Stomach (tissue), 9 donors: ENCODE results near the gene SEMA6A. TPM values are rescaled to one million over a fixed set of nuclear protein-coding genes. Genes with fewer than 3 reads are reported as not detected.

Source experiments
- DNase-seq, 2 donors: peaks; one replicate each; pipeline versions ENCODE4 v3.0.0 to v3.0.0-alpha.2; 2013 to 2019
- H3K27ac ChIP-seq, 5 donors: fragments of 200-600 bp in 4 of 5; sonication (generic) in 4 of 5; one replicate each; pipeline ENCODE4 v1.5.1; 2013 to 2019; ENCODE audit warnings: mild to moderate bottlenecking in 1 of 5, moderate library complexity in 1 of 5
- H3K27me3 ChIP-seq, 3 donors: fragments of 200-600 bp; sonication (generic); one replicate each; pipeline ENCODE4 v1.5.1; 2017 to 2019; ENCODE audit warnings: mixed run types in 1 of 3
- H3K36me3 ChIP-seq, 4 donors: fragments of 200-600 bp; sonication (generic); 1 replicate in 3 of 4; 2 replicates in 1 of 4; pipeline ENCODE4 v1.5.1; 2016 to 2019
- H3K4me1 ChIP-seq, 4 donors: fragments of 200-600 bp; sonication (generic); one replicate each; pipeline ENCODE4 v1.5.1; 2016 to 2019
- H3K4me3 ChIP-seq, 4 donors: fragments of 200-600 bp; sonication (generic) in 3 of 4; one replicate each; pipeline ENCODE4 v1.5.1; 2016 to 2019; ENCODE audit warnings: mild to moderate bottlenecking in 1 of 4
- H3K9me3 ChIP-seq, 4 donors: fragments of 200-600 bp; sonication (generic); one replicate each; pipeline ENCODE4 v1.5.1; 2016 to 2019
- CTCF ChIP-seq, 7 experiments: fragments of 450-650 bp in 4 of 7; fragments of 200-600 bp in 3 of 7; sonication (generic) in 3 of 7; IDR thresholded peaks; one replicate each; pipeline ENCODE4 v1.5.1; 2016 to 2019; ENCODE audit warnings: antibody characterized with exemption in 7 of 7, control low read depth in 2 of 7, mild to moderate bottlenecking in 1 of 7
- EP300 ChIP-seq: sonication (generic); formaldehyde crosslinking; IDR thresholded peaks from one replicate; pipeline ENCODE4 v1.6.1; 2017; ENCODE audit warnings: antibody characterized with exemption
- POLR2A ChIP-seq, 4 donors: fragments of 450-650 bp; IDR thresholded peaks; one replicate each; pipeline ENCODE4 v1.6.1; 2016; ENCODE audit warnings: antibody characterized with exemption in 4 of 4, control low read depth in 2 of 4, mild to moderate bottlenecking in 1 of 4, moderate library complexity in 1 of 4
- POLR2AphosphoS5 ChIP-seq, 3 donors: sonication (generic); formaldehyde crosslinking; IDR thresholded peaks; one replicate each; pipeline ENCODE4 v1.6.1; 2016; ENCODE audit warnings: antibody characterized with exemption in 3 of 3
- WGBS, 5 donors: extraction: QIAGEN DNeasy Blood & Tissue Kit in 3 of 5; methylation state at CpG; one replicate each; pipeline versions ENCODE4 v1.1.5 to v1.1.7; 2013 to 2018; 5-methylcytosine and 5-hydroxymethylcytosine counted together
- intact Hi-C: fragments of 100-400 bp; cut with DNase I; formaldehyde crosslinking; loops from one replicate; pipeline ENCODE4 v1.15.1; 2023; ENCODE audit warnings: low total_unique reads
- polyA plus RNA-seq, 3 donors: library from polyadenylated mRNA; stranded (reverse); fragments of 200-250 nt; gene quantifications; one replicate each; pipeline ENCODE4 v1.2.3, GENCODE V29; 2013
- total RNA-seq, 5 donors: library from RNA; depleted of rRNA; stranded (reverse); fragments of >200 nt; gene quantifications; one replicate each; pipeline versions ENCODE4 v1.1.0 to v1.2.3, GENCODE V29; 2014 to 2016
- donor health status: healthy with polysubstance abuse.
- donor health status: Bipolar disorder and iron deficiency.
- donor health status: healthy.

Gene SEMA6A
- total and polyA plus RNA-seq, 8 donors, result 0.37 to 37.5 (median 11.0) TPM

- Histone ChIP-seq H3K27ac (no peak overlapping the region), H3K4me1 (no peaks in the 10 kb centered on the region), H3K27me3 (no peaks in the 10 kb centered on the region), H3K9me3 (no peaks in the 10 kb centered on the region), H3K36me3 (no peaks in the 10 kb centered on the region), H3K4me3 (no peak overlapping the region)
- DNase-seq, result no peak
- intact Hi-C loops, result no loop called here
- WGBS, 5 donors, result 57 to 67% (median 59%) methylated on average over 3 of the region's 3 CpGs
- TF ChIP-seq EP300 (no peak), POLR2AphosphoS5 (IDR thresholded peaks at IDR 0.05) (no peak), CTCF (IDR thresholded peaks at IDR 0.05) (no peak), POLR2A (IDR thresholded peaks at IDR 0.05) (no peak)
Observed at GRCh38 chr5:116595498-116595897, 20.9 kb upstream of the SEMA6A start.

- no peak for TF ChIP-seq EP300
- TF ChIP-seq CTCF (IDR thresholded peaks at IDR 0.05), result no peak
- no peak for TF ChIP-seq POLR2AphosphoS5 (IDR thresholded peaks at IDR 0.05)
- TF ChIP-seq POLR2A (IDR thresholded peaks at IDR 0.05), result no peak
- no peaks in the 10 kb centered on the region for H3K9me3 ChIP-seq
Observed at GRCh38 chr5:116593340-116593739, 18.7 kb upstream of the SEMA6A start.

GRCh38 chr5:116585227-116585626 lies 10.6 kb upstream of the SEMA6A start:
- TF ChIP-seq POLR2A (IDR thresholded peaks at IDR 0.05) (no peak), POLR2AphosphoS5 (IDR thresholded peaks at IDR 0.05) (no peak), CTCF (IDR thresholded peaks at IDR 0.05) (no peak)
- no peaks in the 10 kb centered on the region for H3K36me3 ChIP-seq
- no peaks in the 10 kb centered on the region for H3K9me3 ChIP-seq
- no peak overlapping the region for H3K27ac ChIP-seq
- DNase-seq, result no peak
- intact Hi-C loops, result no loop called here
- H3K4me3 ChIP-seq, result no peak overlapping the region
- H3K27me3 ChIP-seq, result no peaks in the 10 kb centered on the region
- WGBS, 5 donors, result 77 to 97% (median 90%) methylated on average over 3 of the region's 3 CpGs
- no peaks in the 10 kb centered on the region for H3K4me1 ChIP-seq

More at GRCh38 chr5:116593340-116593739, 18.7 kb upstream of the SEMA6A start:
- no peaks in the 10 kb centered on the region for H3K4me1 ChIP-seq
- 88 to 91% (median 89%) methylated on average over 5 of the region's 5 CpGs for WGBS, 5 donors
- no peak overlapping the region for H3K27ac ChIP-seq
- intact Hi-C loops, result no loop called here
- no peak for DNase-seq
- no peaks in the 10 kb centered on the region for H3K27me3 ChIP-seq
- no peak overlapping the region for H3K4me3 ChIP-seq
- no peaks in the 10 kb centered on the region for H3K36me3 ChIP-seq

- TF ChIP-seq EP300, result no peak
- no peak for TF ChIP-seq POLR2AphosphoS5 (IDR thresholded peaks at IDR 0.05)
- TF ChIP-seq CTCF (IDR thresholded peaks at IDR 0.05), result no peak
- no peak for TF ChIP-seq POLR2A (IDR thresholded peaks at IDR 0.05)
- peaks cover 0 to 9% (median 2%) of the 10 kb centered on the region in 4 donors for H3K4me1 ChIP-seq
- no peaks in the 10 kb centered on the region for H3K36me3 ChIP-seq
- H3K27ac ChIP-seq, result no peak overlapping the region
- intact Hi-C loops, result no loop called here
- 85 to 94% (median 91%) methylated on average over 3 of the region's 3 CpGs for WGBS, 5 donors
- H3K4me3 ChIP-seq, result no peak overlapping the region
- no peaks in the 10 kb centered on the region for H3K9me3 ChIP-seq
- no peak for DNase-seq
- H3K27me3 ChIP-seq, result no peaks in the 10 kb centered on the region
Observed at GRCh38 chr5:116583862-116584222, 9.2 kb upstream of the SEMA6A start.
